Measurements from ENCODE around the gene TMTC4.

Gene TMTC4

GRCh38 chr13:100674572-100674871 is at the start of gene TMTC4:
Gene TMTC4, minus strand, starts transcription at chr13:100674795. Its CDS starts 4,433 bp downstream, at chr13:100670362.
- H3K4me3 ChIP-seq (ENCODE audit: low read depth, low read length): peak within 1 kb of the TSS; percentile 63
- no peak for TF ChIP-seq CTCF (IDR thresholded peaks at IDR 0.05; ENCODE audit: control insufficient read depth, extremely low read depth, insufficient read depth)
- no peak for DNase-seq (ENCODE audit: low read depth)

GRCh38 chr13:100722517-100722916 is 47.9 kb upstream of the TMTC4 start:
- no peak overlapping the region for H3K4me3 ChIP-seq (ENCODE audit: low read depth, low read length)
- DNase-seq (ENCODE audit: low read depth): no peak
- TF ChIP-seq CTCF (IDR thresholded peaks at IDR 0.05; ENCODE audit: control insufficient read depth, extremely low read depth, insufficient read depth): no peak

- TF ChIP-seq CTCF (IDR thresholded peaks at IDR 0.05; ENCODE audit: control insufficient read depth, extremely low read depth, insufficient read depth): peak; percentile 70
- no peak overlapping the region for H3K4me3 ChIP-seq (ENCODE audit: low read depth, low read length)
- DNase-seq (ENCODE audit: low read depth): no peak
These were observed 47.4 kb upstream of the TMTC4 start for GRCh38 chr13:100721885-100722512.

- H3K4me3 ChIP-seq (ENCODE audit: low read depth, low read length): no peak overlapping the region
- no peak for TF ChIP-seq CTCF (IDR thresholded peaks at IDR 0.05; ENCODE audit: control insufficient read depth, extremely low read depth, insufficient read depth)
These were observed 41.0 kb upstream of the TMTC4 start for GRCh38 chr13:100715604-100716003.

GRCh38 chr13:100714478-100714877 is 39.9 kb upstream of the TMTC4 start:
- TF ChIP-seq CTCF (IDR thresholded peaks at IDR 0.05; ENCODE audit: control insufficient read depth, extremely low read depth, insufficient read depth): no peak
- DNase-seq (ENCODE audit: low read depth): no peak

More at GRCh38 chr13:100715604-100716003, 41.0 kb upstream of the TMTC4 start:
- DNase-seq (ENCODE audit: low read depth): no peak

GRCh38 chr13:100710176-100710575 is 35.6 kb upstream of the TMTC4 start:
- TF ChIP-seq CTCF (IDR thresholded peaks at IDR 0.05; ENCODE audit: control insufficient read depth, extremely low read depth, insufficient read depth): no peak
- no peak overlapping the region for H3K4me3 ChIP-seq (ENCODE audit: low read depth, low read length)
- no peak for DNase-seq (ENCODE audit: low read depth)

More at GRCh38 chr13:100714478-100714877, 39.9 kb upstream of the TMTC4 start:
- no peak overlapping the region for H3K4me3 ChIP-seq (ENCODE audit: low read depth, low read length)
